ENCODE results near the gene CADM4. TPM values are rescaled to one million over a fixed set of nuclear protein-coding genes. Genes with fewer than 3 reads are reported as not detected.

The CADM4 gene, protein sequence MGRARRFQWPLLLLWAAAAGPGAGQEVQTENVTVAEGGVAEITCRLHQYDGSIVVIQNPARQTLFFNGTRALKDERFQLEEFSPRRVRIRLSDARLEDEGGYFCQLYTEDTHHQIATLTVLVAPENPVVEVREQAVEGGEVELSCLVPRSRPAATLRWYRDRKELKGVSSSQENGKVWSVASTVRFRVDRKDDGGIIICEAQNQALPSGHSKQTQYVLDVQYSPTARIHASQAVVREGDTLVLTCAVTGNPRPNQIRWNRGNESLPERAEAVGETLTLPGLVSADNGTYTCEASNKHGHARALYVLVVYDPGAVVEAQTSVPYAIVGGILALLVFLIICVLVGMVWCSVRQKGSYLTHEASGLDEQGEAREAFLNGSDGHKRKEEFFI
- 60.9 and 71.6 TPM in 2 replicates for total RNA-seq
- long read RNA-seq, partial matches to known transcripts: 0 of 2 reads
- long read RNA-seq, other reads (novel, unspliced or antisense): 1 of 2 reads

DNA sequence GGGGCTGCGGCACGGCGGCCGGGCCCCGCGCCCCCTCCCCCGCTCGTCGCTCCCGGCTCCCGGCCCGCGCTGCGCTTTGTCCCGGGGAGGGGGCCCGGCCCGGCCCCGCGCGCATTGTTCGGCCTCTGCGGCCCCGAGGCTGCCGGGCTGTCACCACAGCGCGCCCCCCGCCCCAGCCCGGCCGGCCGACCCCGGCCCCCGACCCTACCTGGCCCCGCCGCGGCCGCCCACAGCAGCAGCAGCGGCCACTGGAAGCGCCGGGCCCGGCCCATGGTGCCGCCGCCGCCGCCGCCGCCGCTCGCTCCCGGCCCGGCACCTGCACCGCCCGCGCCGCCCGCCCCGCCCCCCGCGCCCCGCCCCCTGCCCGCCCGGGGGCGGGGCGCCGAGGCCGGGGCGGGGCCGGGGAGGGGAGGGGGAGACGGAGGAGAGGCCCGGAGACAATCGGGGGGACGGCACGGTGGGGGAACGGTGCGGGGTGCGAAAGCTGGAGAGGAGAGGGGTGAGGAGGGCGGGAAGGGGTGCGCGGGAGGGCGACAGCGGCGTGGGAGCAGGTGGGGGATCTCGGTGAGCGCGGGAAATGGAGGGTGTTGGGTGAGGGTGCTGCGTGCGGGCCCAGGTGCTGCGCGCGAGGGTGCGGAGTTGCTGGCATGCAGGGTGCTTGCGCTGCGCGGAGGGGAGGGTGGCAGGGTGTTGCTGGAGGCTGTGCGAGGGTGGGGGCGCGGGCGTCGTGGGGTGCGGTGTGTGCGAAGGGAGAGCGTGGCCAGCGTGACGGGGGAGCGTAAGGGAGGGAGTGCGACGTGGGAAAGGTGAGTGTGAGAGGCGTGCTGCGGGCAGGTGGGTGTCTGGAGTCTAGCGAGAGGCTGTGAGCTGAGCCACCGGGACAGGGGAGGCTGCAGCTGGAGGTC is at the start of gene CADM4:
CADM4 (minus strand) TSS at position 332 of the 905 bp plus-strand sequence; CDS start at position 272, 60 bp downstream.
- no peaks in the 10 kb centered on the region for H3K9me3 Mint-ChIP-seq (ENCODE audit: low read depth)
- peaks cover 23% of the 10 kb centered on the region for H3K27me3 Mint-ChIP-seq
- H3K27ac Mint-ChIP-seq: peak within 1 kb of the TSS; percentile 91
- TF ChIP-seq, protein P1, sequence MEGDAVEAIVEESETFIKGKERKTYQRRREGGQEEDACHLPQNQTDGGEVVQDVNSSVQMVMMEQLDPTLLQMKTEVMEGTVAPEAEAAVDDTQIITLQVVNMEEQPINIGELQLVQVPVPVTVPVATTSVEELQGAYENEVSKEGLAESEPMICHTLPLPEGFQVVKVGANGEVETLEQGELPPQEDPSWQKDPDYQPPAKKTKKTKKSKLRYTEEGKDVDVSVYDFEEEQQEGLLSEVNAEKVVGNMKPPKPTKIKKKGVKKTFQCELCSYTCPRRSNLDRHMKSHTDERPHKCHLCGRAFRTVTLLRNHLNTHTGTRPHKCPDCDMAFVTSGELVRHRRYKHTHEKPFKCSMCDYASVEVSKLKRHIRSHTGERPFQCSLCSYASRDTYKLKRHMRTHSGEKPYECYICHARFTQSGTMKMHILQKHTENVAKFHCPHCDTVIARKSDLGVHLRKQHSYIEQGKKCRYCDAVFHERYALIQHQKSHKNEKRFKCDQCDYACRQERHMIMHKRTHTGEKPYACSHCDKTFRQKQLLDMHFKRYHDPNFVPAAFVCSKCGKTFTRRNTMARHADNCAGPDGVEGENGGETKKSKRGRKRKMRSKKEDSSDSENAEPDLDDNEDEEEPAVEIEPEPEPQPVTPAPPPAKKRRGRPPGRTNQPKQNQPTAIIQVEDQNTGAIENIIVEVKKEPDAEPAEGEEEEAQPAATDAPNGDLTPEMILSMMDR (IDR thresholded peaks at IDR 0.05; ENCODE audit: unreplicated experiment): no peak
- H3K36me3 Mint-ChIP-seq (ENCODE audit: insufficient read depth): peaks cover 2% of the 10 kb centered on the region
- peaks cover 29% of the 10 kb centered on the region for H3K4me1 Mint-ChIP-seq (ENCODE audit: low read depth)
- no peak for DNase-seq (ENCODE audit: low spot score, unreplicated experiment)
- H3K4me3 Mint-ChIP-seq (ENCODE audit: low read depth): peak within 1 kb of the TSS; percentile 94

DNA sequence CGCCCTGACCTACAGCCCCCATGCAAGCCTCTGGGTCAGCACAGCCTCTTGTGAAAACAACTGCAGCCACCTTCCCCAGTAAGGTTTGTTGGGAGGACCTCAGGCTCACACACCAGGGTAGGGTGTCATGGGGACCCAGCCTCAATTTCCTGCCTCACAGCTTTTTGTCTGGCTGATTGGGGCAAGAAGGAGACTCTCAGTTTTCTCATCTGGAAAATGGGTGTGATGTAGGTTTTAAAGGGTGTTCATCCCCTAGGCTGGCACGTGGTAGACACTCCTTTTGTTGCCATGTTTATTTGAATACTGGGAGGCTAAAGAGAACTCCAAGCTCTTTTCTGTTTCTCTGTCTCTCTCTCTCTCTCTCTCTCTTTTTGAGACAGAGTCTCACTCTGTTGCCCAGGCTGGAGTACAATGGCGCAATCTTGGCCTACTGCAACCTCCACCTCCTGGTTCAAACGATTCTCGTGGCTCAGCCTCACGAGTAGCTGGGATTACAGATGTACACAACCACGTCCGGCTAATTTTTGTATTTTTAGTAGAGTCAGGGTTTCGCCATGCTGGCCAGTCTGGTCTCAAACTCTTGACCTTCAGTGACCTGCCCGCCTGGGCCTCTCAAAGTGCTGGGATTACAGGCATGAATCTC is 48.5 kb upstream of the CADM4 start:
- Mint-ChIP-seq H3K27me3 (peaks cover 12% of the 10 kb centered on the region), H3K4me1 (ENCODE audit: low read depth) (no peaks in the 10 kb centered on the region), H3K36me3 (ENCODE audit: insufficient read depth) (no peaks in the 10 kb centered on the region), H3K9me3 (ENCODE audit: low read depth) (peaks cover 9% of the 10 kb centered on the region), H3K4me3 (ENCODE audit: low read depth) (no peak overlapping the region), H3K27ac (no peak overlapping the region)
- DNase-seq (ENCODE audit: low spot score, unreplicated experiment): no peak
- TF ChIP-seq, protein P1 (IDR thresholded peaks at IDR 0.05; ENCODE audit: unreplicated experiment): no peak

DNA sequence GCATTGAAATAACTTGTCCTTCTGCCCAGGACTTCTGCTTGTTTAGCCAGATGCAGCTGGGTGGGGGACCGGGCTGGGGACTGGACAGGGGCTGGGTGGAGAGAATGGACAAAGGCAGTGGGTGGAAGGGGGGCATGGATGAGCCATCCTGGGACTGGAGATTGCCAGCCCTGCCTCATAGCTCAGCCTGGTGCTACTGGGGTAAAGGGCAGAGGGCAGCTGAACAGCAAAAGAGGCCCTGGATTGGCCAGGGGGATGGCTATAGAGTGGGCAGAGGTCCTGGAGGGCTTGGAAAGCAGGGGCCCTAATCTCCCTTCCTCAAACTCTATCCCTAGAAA is 48.0 kb upstream of the CADM4 start:
- TF ChIP-seq, protein P1 (IDR thresholded peaks at IDR 0.05; ENCODE audit: unreplicated experiment): no peak
- Mint-ChIP-seq H3K4me3 (ENCODE audit: low read depth) (no peak overlapping the region), H3K4me1 (ENCODE audit: low read depth) (no peaks in the 10 kb centered on the region), H3K27me3 (peaks cover 11% of the 10 kb centered on the region), H3K9me3 (ENCODE audit: low read depth) (peaks cover 9% of the 10 kb centered on the region), H3K27ac (no peak overlapping the region), H3K36me3 (ENCODE audit: insufficient read depth) (no peaks in the 10 kb centered on the region)
- DNase-seq (ENCODE audit: low spot score, unreplicated experiment): no peak

DNA sequence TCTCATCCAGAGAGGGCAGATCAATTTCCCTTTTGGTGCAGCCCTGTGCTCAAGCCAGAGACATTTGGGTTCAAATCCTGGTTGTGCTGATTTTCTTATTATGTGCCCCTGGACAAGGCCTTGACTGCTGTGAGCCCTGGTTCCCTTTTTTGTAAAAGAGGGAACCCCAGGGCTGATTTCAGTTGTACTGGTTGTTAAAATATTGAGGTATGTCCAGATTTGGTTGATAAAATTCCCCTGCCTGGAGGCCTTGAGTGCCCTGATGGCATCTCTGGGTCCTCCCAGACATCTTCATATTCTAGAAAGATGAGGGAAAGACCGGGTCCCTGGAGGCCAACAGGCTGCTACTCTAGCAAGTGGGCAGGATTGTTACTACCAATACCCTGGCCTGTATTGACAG is 44.7 kb upstream of the CADM4 start:
- H3K27me3 Mint-ChIP-seq: peaks cover 7% of the 10 kb centered on the region
- DNase-seq (ENCODE audit: low spot score, unreplicated experiment): no peak
- no peaks in the 10 kb centered on the region for H3K9me3 Mint-ChIP-seq (ENCODE audit: low read depth)
- TF ChIP-seq, protein P1 (IDR thresholded peaks at IDR 0.05; ENCODE audit: unreplicated experiment): no peak
- no peak overlapping the region for H3K4me3 Mint-ChIP-seq (ENCODE audit: low read depth)
- H3K4me1 Mint-ChIP-seq (ENCODE audit: low read depth): no peaks in the 10 kb centered on the region
- H3K36me3 Mint-ChIP-seq (ENCODE audit: insufficient read depth): no peaks in the 10 kb centered on the region
- no peak overlapping the region for H3K27ac Mint-ChIP-seq

DNA sequence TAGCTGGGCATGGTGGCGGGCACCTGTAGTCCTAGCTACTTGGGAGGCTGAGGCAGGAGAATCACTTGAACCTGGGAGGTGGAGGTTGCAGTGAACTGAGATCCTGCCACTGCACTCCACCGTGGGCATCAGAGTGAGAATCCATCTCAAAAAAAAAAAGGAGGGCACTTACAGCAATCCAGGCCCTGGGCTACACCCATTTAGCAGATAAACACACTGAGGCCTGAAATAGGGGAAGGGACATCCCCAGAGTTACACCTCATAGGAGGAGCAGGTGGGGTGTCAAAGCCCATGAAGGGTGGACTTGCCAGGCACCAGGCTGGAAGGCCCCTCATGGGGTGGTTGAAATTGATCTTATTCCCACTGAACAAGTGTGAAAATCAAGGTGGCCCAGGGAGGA is 44.3 kb upstream of the CADM4 start:
- Mint-ChIP-seq H3K4me3 (ENCODE audit: low read depth) (no peak overlapping the region), H3K36me3 (ENCODE audit: insufficient read depth) (no peaks in the 10 kb centered on the region), H3K4me1 (ENCODE audit: low read depth) (no peaks in the 10 kb centered on the region), H3K27me3 (peaks cover 7% of the 10 kb centered on the region), H3K27ac (no peak overlapping the region), H3K9me3 (ENCODE audit: low read depth) (no peaks in the 10 kb centered on the region)
- TF ChIP-seq, protein P1 (IDR thresholded peaks at IDR 0.05; ENCODE audit: unreplicated experiment): no peak
- no peak for DNase-seq (ENCODE audit: low spot score, unreplicated experiment)

Data from progenitor cell of endocrine pancreas (in vitro differentiated cells).